ENCODE data around the gene GARIN5A. TPM values are rescaled to one million over a fixed set of nuclear protein-coding genes. Genes with fewer than 3 reads are reported as not detected.

Gene GARIN5A
- total and polyA plus RNA-seq, 2 of the 8 experiments (the other 6 are each of a cell fraction or from before 2014, with no cell fraction given): 9.1 to 18.5 TPM

GRCh38 chr19:50422397-50423278 lies 54.0 kb downstream of the GARIN5A start:
- H3K4me3 ChIP-seq (ENCODE audit: extremely low read depth in 1 of 4, insufficient read depth in 2 of 4, low read depth in 3 of 4, low read length in 4 of 4): no peak overlapping the region
- no peak overlapping the region for H3K23ac ChIP-seq (ENCODE audit: insufficient read length)
- no peak overlapping the region for H2AFZ ChIP-seq (ENCODE audit: low read length)
- no peak overlapping the region for H3K18ac ChIP-seq (ENCODE audit: extremely low read depth, low read length)
- peaks cover 0 to 19% (median 11%) of the 10 kb centered on the region in 4 experiments; a peak in 6 of 7 replicates for H3K4me1 ChIP-seq (replicated peaks in 1 of 4; ENCODE audit: control insufficient read depth in 3 of 4, insufficient read depth in 4 of 4, low read length in 3 of 4)
- WGBS, 2 experiments (ENCODE audit: extremely low coverage in 1 of 2, insufficient coverage in 1 of 2, insufficient read length in 1 of 2, insufficient replicate concordance in 2 of 2, low coverage in 1 of 2, low lambda C conversion rate in 2 of 2, missing lambda C conversion rate in 1 of 2): 90% methylated on average over 11 of the region's 18 CpGs; no CpG with 5 or more reads in 1 of the 2 experiments
- H3K23me2 ChIP-seq (ENCODE audit: low read depth, low read length): peaks cover 12% of the 10 kb centered on the region; the same call in 1 of the 2 replicates
- no peak for FAIRE-seq
- no peak overlapping the region for H3K27ac ChIP-seq (ENCODE audit: low read depth, low read length)
- no peak overlapping the region for H2BK15ac ChIP-seq (ENCODE audit: low read length)
- no peak overlapping the region for H3K9ac ChIP-seq (replicated peaks in 1 of 4; ENCODE audit: extremely low read depth in 1 of 4, low read depth in 3 of 4, low read length in 3 of 4)
- no peak overlapping the region for H3K4me2 ChIP-seq (ENCODE audit: insufficient read depth in 1 of 2, low read depth in 2 of 2, low read length in 2 of 2)
- H3K79me2 ChIP-seq (ENCODE audit: control insufficient read depth in 1 of 2, insufficient read depth in 2 of 2, low read length in 2 of 2): no peaks in the 10 kb centered on the region
- H3K14ac ChIP-seq (ENCODE audit: insufficient read length): no peak overlapping the region
- H2BK5ac ChIP-seq (ENCODE audit: low read depth, low read length): no peak overlapping the region
- peaks cover 0 to 2% (median 0%) of the 10 kb centered on the region in 4 experiments; a peak in 1 of 7 replicates for H3K27me3 ChIP-seq (replicated peaks in 1 of 4; ENCODE audit: control insufficient read depth in 3 of 4, extremely low read depth in 1 of 4, insufficient read depth in 3 of 4, low read length in 3 of 4)
- H3K79me1 ChIP-seq (ENCODE audit: low read depth, low read length): peaks cover 2% of the 10 kb centered on the region; the same call in 1 of the 2 replicates
- no peak overlapping the region for H2BK12ac ChIP-seq (ENCODE audit: low read depth, low read length)
- H3K4ac ChIP-seq (replicated peaks; ENCODE audit: insufficient read length, low read depth, low read length): no peak overlapping the region
- no peaks in the 10 kb centered on the region for H4K20me1 ChIP-seq (replicated peaks in 1 of 2; ENCODE audit: control insufficient read depth in 1 of 2, insufficient read depth in 2 of 2, low read length in 2 of 2)
- POLR2A ChIA-PET (ENCODE audit: partially characterized antibody): interaction anchor here (0.7 to 3.4 kb wide), 6 partner anchors 8 to 109 kb away, joined by 3 to 15 read pairs (median 3); partner anchors contain the start of gene POLD1
- H2BK20ac ChIP-seq (ENCODE audit: low read length): no peak overlapping the region
- H3K56ac ChIP-seq (replicated peaks; ENCODE audit: insufficient read length, low read depth, low read length): no peak overlapping the region
- no peak overlapping the region for H4K91ac ChIP-seq (replicated peaks; ENCODE audit: insufficient read length, low read length)
- TF ChIP-seq GTF2F1 (IDR thresholded peaks at IDR 0.05; ENCODE audit: borderline replicate concordance, low read depth, low read length) (no peak), SUZ12 (IDR thresholded peaks at IDR 0.05; ENCODE audit: low read length) (no peak), MAFK (IDR thresholded peaks at IDR 0.05; ENCODE audit: low read depth, low read length) (no peak)
- no peak overlapping the region for H4K5ac ChIP-seq (ENCODE audit: insufficient read length, low read depth, low read length)
- no peaks in the 10 kb centered on the region for H3K36me3 ChIP-seq (ENCODE audit: control insufficient read depth in 2 of 4, insufficient read depth in 4 of 4, low read length in 3 of 4)
- no peak for DNase-seq (ENCODE audit: low read depth in 1 of 2, low spot score in 2 of 2)
- no peak overlapping the region for H2AK5ac ChIP-seq (ENCODE audit: low read depth, low read length)
- H4K8ac ChIP-seq (ENCODE audit: extremely low read depth, insufficient read depth, low read length): no peak overlapping the region
- CTCF ChIA-PET (ENCODE audit: partially characterized antibody): interaction anchor here (1.9 to 2.4 kb wide), 2 partner anchors 43 to 65 kb away, joined by 7 to 8 read pairs; no protein-coding TSS in a partner anchor
- no peak overlapping the region for H2BK120ac ChIP-seq (replicated peaks; ENCODE audit: low read depth, low read length)
- no peaks in the 10 kb centered on the region for H3K9me3 ChIP-seq (ENCODE audit: insufficient read depth in 2 of 2, low read depth in 1 of 2, low read length in 1 of 2)
